Muscle of arm (tissue), 12 donors: Measurements from ENCODE around the gene ZBTB49. TPM values are rescaled to one million over a fixed set of nuclear protein-coding genes. Genes with fewer than 3 reads are reported as not detected.
"Not testable (repeated sequence)": the region's sequence is repeated elsewhere in the genome, so short reads cannot be mapped to it uniquely, and the experiment has no call there.

Source experiments
- DNase-seq: peaks from one replicate; pipeline ENCODE4 v3.0.0-alpha.2; 2013
- polyA plus RNA-seq, 12 donors: library from polyadenylated mRNA; unstranded; fragments of 120-200 nt; gene quantifications; one replicate each; pipeline ENCODE4 v1.2.1, GENCODE V29; 2013; ENCODE audit not compliant: insufficient read length in 12 of 12

The ZBTB49 gene
- polyA plus RNA-seq, 12 donors: 3.9 to 9.4 (median 6.4) TPM; not detected in 2

GRCh38 chr4:4325321-4325720, 35.3 kb downstream of the ZBTB49 start:
- no peak for DNase-seq

- no peak for DNase-seq
Observed at GRCh38 chr4:4326166-4326565, 36.1 kb downstream of the ZBTB49 start.

GRCh38 chr4:4327652-4328121, 37.6 kb downstream of the ZBTB49 start:
- peak; percentile 5 for DNase-seq

GRCh38 chr4:4328206-4328605, 38.2 kb downstream of the ZBTB49 start:
- no peak for DNase-seq

GRCh38 chr4:4328840-4329239, 38.8 kb downstream of the ZBTB49 start:
- no peak for DNase-seq

GRCh38 chr4:4329496-4329895, 39.4 kb downstream of the ZBTB49 start:
- no peak for DNase-seq

GRCh38 chr4:4330794-4331193, 40.7 kb downstream of the ZBTB49 start:
- DNase-seq: no peak

- DNase-seq: no peak
Observed at GRCh38 chr4:4332529-4332928, 42.5 kb downstream of the ZBTB49 start.

- no peak for DNase-seq
Observed at GRCh38 chr4:4333265-4333706, 43.2 kb downstream of the ZBTB49 start.

- peak; percentile 15 for DNase-seq
Observed at GRCh38 chr4:4334798-4335520, 44.9 kb downstream of the ZBTB49 start.

GRCh38 chr4:4338210-4339001, 48.4 kb downstream of the ZBTB49 start:
- DNase-seq: no peak

GRCh38 chr4:4339504-4340085, 49.5 kb downstream of the ZBTB49 start:
- no peak for DNase-seq

- DNase-seq: no peak
Observed at GRCh38 chr4:4341861-4342650, 52.0 kb downstream of the ZBTB49 start.

GRCh38 chr4:4343038-4343437, 53.0 kb downstream of the ZBTB49 start:
- DNase-seq: no peak

GRCh38 chr4:4344915-4345527, 55.0 kb downstream of the ZBTB49 start:
- no peak for DNase-seq

- DNase-seq: no peak
Observed at GRCh38 chr4:4347585-4347984, 57.5 kb downstream of the ZBTB49 start.

GRCh38 chr4:4348585-4348984, 58.5 kb downstream of the ZBTB49 start:
- DNase-seq: not testable (repeated sequence)

GRCh38 chr4:4349867-4350266, 59.8 kb downstream of the ZBTB49 start:
- no peak for DNase-seq

GRCh38 chr4:4350909-4351308, 60.9 kb downstream of the ZBTB49 start:
- DNase-seq: no peak

GRCh38 chr4:4355302-4355701, 65.3 kb downstream of the ZBTB49 start:
- DNase-seq: no peak
